Skin of body (tissue), 2 donors: Measurements from ENCODE around the gene ADCY10. TPM values are rescaled to one million over a fixed set of nuclear protein-coding genes. Genes with fewer than 3 reads are reported as not detected.

ENCODE experiments used
- DNase-seq: peaks from one replicate; lab custom pipeline; 2025; lab: John Stamatoyannopoulos, UW
- total RNA-seq: library from RNA; depleted of rRNA; stranded (reverse); fragments of >200 nt; gene quantifications from one replicate; pipeline ENCODE4 v1.2.3, GENCODE V29; 2014

ADCY10 gene
- total RNA-seq, 1 donor from 2014 or later = 0.20 TPM

GRCh38 chr1:167928457-167928852, 14.5 kb upstream of the ADCY10 start:
- no peak for DNase-seq

- DNase-seq = no peak
Observed at GRCh38 chr1:167927046-167927754, 13.3 kb upstream of the ADCY10 start.

GRCh38 chr1:167926486-167926997, 12.6 kb upstream of the ADCY10 start:
- no peak for DNase-seq

- DNase-seq = no peak
Observed at GRCh38 chr1:167924543-167925231, 10.8 kb upstream of the ADCY10 start.

- no peak for DNase-seq
Observed at GRCh38 chr1:167924102-167924501, 10.2 kb upstream of the ADCY10 start.

GRCh38 chr1:167923324-167924056, 9.6 kb upstream of the ADCY10 start:
- no peak for DNase-seq

GRCh38 chr1:167922611-167923074, 8.7 kb upstream of the ADCY10 start:
- DNase-seq = no peak

- peak; percentile 26 for DNase-seq
Observed at GRCh38 chr1:167922023-167922422, 8.1 kb upstream of the ADCY10 start.

- DNase-seq = no peak
Observed at GRCh38 chr1:167916766-167917511, 3.0 kb upstream of the ADCY10 start.

- DNase-seq = no peak
Observed at GRCh38 chr1:167915569-167915968, 1.6 kb upstream of the ADCY10 start.

- no peak for DNase-seq
Observed at GRCh38 chr1:167912294-167912693, 1.6 kb downstream of the ADCY10 start.

GRCh38 chr1:167911413-167911812, 2.5 kb downstream of the ADCY10 start:
- no peak for DNase-seq

GRCh38 chr1:167910530-167910929, 3.4 kb downstream of the ADCY10 start:
- DNase-seq = no peak

GRCh38 chr1:167909691-167910180, 4.2 kb downstream of the ADCY10 start:
- DNase-seq = no peak

- DNase-seq = no peak
Observed at GRCh38 chr1:167905671-167906070, 8.3 kb downstream of the ADCY10 start.

- DNase-seq = no peak
Observed at GRCh38 chr1:167905182-167905581, 8.8 kb downstream of the ADCY10 start.

GRCh38 chr1:167904652-167905130, 9.2 kb downstream of the ADCY10 start:
- DNase-seq = no peak

- no peak for DNase-seq
Observed at GRCh38 chr1:167900907-167901306, 13.0 kb downstream of the ADCY10 start.

GRCh38 chr1:167899253-167899681, 14.7 kb downstream of the ADCY10 start:
- DNase-seq = no peak

- DNase-seq = no peak
Observed at GRCh38 chr1:167898578-167899222, 15.2 kb downstream of the ADCY10 start.
